GM12878 (cell line): ENCODE results near the gene PSMC3IP. TPM values are rescaled to one million over a fixed set of nuclear protein-coding genes. Genes with fewer than 3 reads are reported as not detected.

ENCODE experiments used
- ATAC-seq: fragments of 200-7000 bp; cut with Tn5 transposase; 3 replicates; pipeline ENCODE4 v1.9.1; 2020; ENCODE audit warnings: mild to moderate bottlenecking, moderate library complexity
- Bru-seq: library from RNA; stranded (reverse); fragments of 400-500 nt; gene quantifications from one replicate; lab custom pipeline; 2021; lab: Mats Ljungman, UMichigan
- BruChase-seq, 2 experiments: library from RNA; stranded (reverse); fragments of 400-500 nt; gene quantifications; one replicate each; lab custom pipeline; 2021; lab: Mats Ljungman, UMichigan
- BruUV-seq: library from RNA; stranded (reverse); fragments of 400-500 nt; replicated peaks from 2 replicates; lab custom pipeline; 2021; lab: Mats Ljungman, UMichigan
- CTCF ChIA-PET: fragments of 300-600 bp; sonication (Branson Sonifier 250); formaldehyde crosslinking; extraction: SDS; loops from one replicate; lab custom pipeline; 2021; ENCODE audit warnings: inconsistent platforms; lab: Yijun Ruan, JAX
- POLR2A ChIA-PET: fragments of 350-600 bp; formaldehyde crosslinking; extraction: SDS; loops from one replicate; lab custom pipeline; 2021; ENCODE audit warnings: inconsistent platforms; lab: Charles Lee
- RAD21 ChIA-PET: fragments of 300-600 bp; sonication (Branson Sonifier 250); formaldehyde crosslinking; loops from one replicate; lab custom pipeline; 2023; ENCODE audit warnings: antibody characterized with exemption; ENCODE audit not compliant: unreplicated experiment; lab: Charles Lee
- SMC1A ChIA-PET: fragments of 300-600 bp; sonication (Branson Sonifier 250); formaldehyde crosslinking; loops from one replicate; lab custom pipeline; 2023; ENCODE audit not compliant: unreplicated experiment, uncharacterized antibody; lab: Charles Lee
- DNase-seq: peaks from one replicate; pipeline ENCODE4 v3.0.0-alpha.2; 2011; ENCODE audit warnings: low read depth, low spot score
- FAIRE-seq: peaks from 3 replicates; lab custom pipeline; 2011; peaks lifted over from hg19 to GRCh38; lab: Jason Lieb, UNC
- H2AFZ ChIP-seq: 2 replicates; pipeline ENCODE4 v1.6.0; 2011; ENCODE audit warnings: low read depth, low read length, control low read depth; ENCODE audit not compliant: control insufficient read depth
- H3K27ac ChIP-seq: 2 replicates; pipeline ENCODE4 v1.5.1; 2011; ENCODE audit warnings: control low read depth; ENCODE audit not compliant: control insufficient read depth, insufficient read depth
- H3K27me3 ChIP-seq, 2 experiments: replicated peaks in 1 of 2; 2 replicates each; pipeline versions ENCODE4 v1.6.0 to v1.6.1; 2011; ENCODE audit warnings: low read length in 1 of 2; ENCODE audit not compliant: control insufficient read depth in 2 of 2, insufficient read depth in 2 of 2
- H3K36me3 ChIP-seq, 2 experiments: 2 replicates each; pipeline ENCODE4 v1.5.1; 2011; ENCODE audit warnings: low read length in 1 of 2; ENCODE audit not compliant: control insufficient read depth in 2 of 2, insufficient read depth in 2 of 2
- H3K4me1 ChIP-seq: 2 replicates; pipeline ENCODE4 v1.6.1; 2011; ENCODE audit warnings: mild to moderate bottlenecking, low read length, moderate library complexity, mixed read lengths; ENCODE audit not compliant: control insufficient read depth, insufficient read depth
- H3K4me2 ChIP-seq: 2 replicates; pipeline ENCODE4 v1.6.0; 2011; ENCODE audit warnings: control low read depth; ENCODE audit not compliant: control insufficient read depth, insufficient read depth
- H3K4me3 ChIP-seq: fragments of 200-600 bp; sonication (generic); 2 replicates; pipeline ENCODE4 v1.5.1; 2016
- H3K79me2 ChIP-seq: 2 replicates; pipeline ENCODE4 v1.6.0; 2011; ENCODE audit warnings: low read length; ENCODE audit not compliant: control insufficient read depth, insufficient read depth
- H3K9ac ChIP-seq: 2 replicates; pipeline ENCODE4 v1.8.0; 2011; ENCODE audit warnings: low read length, control low read depth, mixed read lengths; ENCODE audit not compliant: control insufficient read depth, insufficient read depth
- H3K9me3 ChIP-seq: replicated peaks from 3 replicates; pipeline ENCODE4 v1.5.1; 2011; ENCODE audit warnings: mild to moderate bottlenecking, low read length; ENCODE audit not compliant: control insufficient read depth, insufficient read depth
- H4K20me1 ChIP-seq: 2 replicates; pipeline ENCODE4 v1.6.0; 2011; ENCODE audit not compliant: control insufficient read depth, insufficient read depth
- CEBPZ ChIP-seq: fragments of 150-350 bp; IDR thresholded peaks from 2 replicates; pipeline ENCODE4 v1.6.1; 2016; ENCODE audit warnings: low read depth, low read length
- CHD1 ChIP-seq: IDR thresholded peaks from 2 replicates; pipeline ENCODE4 v1.6.1; 2012; ENCODE audit warnings: low read depth, low read length, improper control_type of control experiment
- NFYB ChIP-seq: IDR thresholded peaks from 2 replicates; pipeline ENCODE4 v1.6.1; 2011; ENCODE audit warnings: low read depth, mild to moderate bottlenecking, low read length, improper control_type of control experiment, moderate library complexity; ENCODE audit not compliant: insufficient read depth
- PML ChIP-seq: IDR thresholded peaks from 2 replicates; pipeline ENCODE4 v1.6.1; 2012; ENCODE audit warnings: low read length, inconsistent platforms
- ZZZ3 ChIP-seq: IDR thresholded peaks from 2 replicates; pipeline ENCODE4 v1.6.1; 2011; ENCODE audit warnings: low read depth; ENCODE audit not compliant: control insufficient read depth, insufficient read length
- WGBS: methylation state at CpG from one replicate; pipeline ENCODE4 v1.1.6; 2016; ENCODE audit warnings: low lambda C conversion rate; ENCODE audit not compliant: insufficient replicate concordance, insufficient coverage; ENCODE audit errors: missing lambda C conversion rate; 5-methylcytosine and 5-hydroxymethylcytosine counted together
- in situ Hi-C: fragments of 300-500 bp; cut with MboI; formaldehyde crosslinking; loops from 9 replicates; pipeline ENCODE4 v1.14.3; 2018; ENCODE audit warnings: mixed read lengths
- intact Hi-C: fragments of 100-400 bp; cut with micrococcal nuclease; formaldehyde crosslinking; loops from one replicate; pipeline ENCODE4 v1.14.2; 2022; ENCODE audit not compliant: unreplicated experiment
- long read RNA-seq, 2 experiments: library from polyadenylated mRNA; unstranded; transcript quantifications; one replicate each; pipeline ENCODE4 v2.0.0, GENCODE V29; 2019 to 2020
- polyA minus RNA-seq, 3 experiments: library from RNA; depleted of rRNA, polyadenylated mRNA; stranded (reverse); fragments of >200 nt; gene quantifications; 2 replicates each; pipeline ENCODE4 v1.2.3, GENCODE V29; 2011
- polyA plus RNA-seq, 11 experiments: library from polyadenylated mRNA; depleted of rRNA in 4 of 11; unstranded in 6 of 11; stranded (reverse) in 5 of 11; fragments of >200 nt; fragmentation: Nextera tagmentation in 4 of 11; fragmentation: Illumina TruSeq in 1 of 11; extraction: Ambion mirVana in 4 of 11; extraction: Trizol in 1 of 11; gene quantifications; 1 replicate in 1 of 11; 2 replicates in 10 of 11; pipeline versions ENCODE4 v1.2.1 to v1.2.3, GENCODE V29; 2011 to 2016; ENCODE audit warnings: inconsistent platforms in 2 of 11, missing spikeins in 2 of 11, low read depth in 1 of 11
- total RNA-seq, 4 experiments: library from RNA; depleted of rRNA in 3 of 4; stranded (reverse); fragments of >200 nt in 3 of 4; fragmentation: Illumina TruSeq in 1 of 4; extraction: Trizol in 1 of 4; gene quantifications; 2 replicates each; pipeline versions ENCODE4 v1.2.1 to v1.2.3, GENCODE V29; 2013 to 2021
- TF ChIP-seq, protein P1 (sequence below): fragments of 450-650 bp; IDR thresholded peaks from 2 replicates; pipeline ENCODE4 v1.6.1; 2018; ENCODE audit warnings: mild to moderate bottlenecking, low read depth, moderate library complexity; ENCODE audit not compliant: partially characterized antibody

Gene PSMC3IP, protein sequence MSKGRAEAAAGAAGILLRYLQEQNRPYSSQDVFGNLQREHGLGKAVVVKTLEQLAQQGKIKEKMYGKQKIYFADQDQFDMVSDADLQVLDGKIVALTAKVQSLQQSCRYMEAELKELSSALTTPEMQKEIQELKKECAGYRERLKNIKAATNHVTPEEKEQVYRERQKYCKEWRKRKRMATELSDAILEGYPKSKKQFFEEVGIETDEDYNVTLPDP
- total RNA-seq (2013; cell fraction: nucleolus; rRNA removed) = 9.0 and 9.9 TPM in 2 replicates
- total RNA-seq (2014; rRNA removed) (17.4 and 18.7 TPM in 2 replicates), total RNA-seq (2014; rRNA removed; fragmentation: Illumina TruSeq; extraction: Trizol) (12.0 and 12.1 TPM in 2 replicates), total RNA-seq (2021) (14.7 and 18.0 TPM in 2 replicates), polyA plus RNA-seq (2011; rRNA removed) (13.5 and 15.0 TPM in 2 replicates), polyA plus RNA-seq (2014; fragmentation: Illumina TruSeq; extraction: Trizol) (25.9 and 28.5 TPM in 2 replicates), polyA plus RNA-seq (2014; fragmentation: Nextera tagmentation; extraction: Ambion mirVana) (1 to 10 TPM; 6.8 to 7.1 TPM), polyA plus RNA-seq (2014; rRNA removed) (24.8 and 26.8 TPM in 2 replicates), polyA plus RNA-seq (2016; fragmentation: Nextera tagmentation; extraction: Ambion mirVana) (10 to 100 TPM; 33.1 to 34.5 TPM), polyA minus RNA-seq (2011; rRNA and poly(A)+ RNA removed) (10.9 and 11.5 TPM in 2 replicates), Bru-seq, nascent RNA (percentile 63 among the genes with signal in this experiment), BruChase-seq, experiment 1, labeled RNA remaining after a 6-hour chase (percentile 62 among the genes with signal in this experiment), BruChase-seq, experiment 2, labeled RNA remaining after a 2-hour chase (percentile 69 among the genes with signal in this experiment)
- 9.6 TPM for polyA plus RNA-seq (2011; ENCODE audit: low read depth)
- 7.3 and 9.3 TPM in 2 replicates for polyA plus RNA-seq (2011; cell fraction: cytosol; rRNA removed)
- 29.3 and 29.5 TPM in 2 replicates for polyA plus RNA-seq (2011; cell fraction: nucleus; rRNA removed)
- polyA plus RNA-seq (2012) = 8.4 and 13.5 TPM in 2 replicates
- polyA minus RNA-seq (2011; cell fraction: cytosol; rRNA and poly(A)+ RNA removed) = 3.3 and 4.7 TPM in 2 replicates
- 10.9 and 16.8 TPM in 2 replicates for polyA minus RNA-seq (2011; cell fraction: nucleus; rRNA and poly(A)+ RNA removed)
- long read RNA-seq, experiment 1, transcript PSMC3IP-204 (7 exons, 1,381 nt) = minor isoform, 6 of 18 reads
- long read RNA-seq, experiment 1, transcript PSMC3IP-202 (8 exons, 1,416 nt) = major isoform, 7 of 18 reads
- long read RNA-seq, experiment 1, partial matches to known transcripts = 1 of 18 reads
- long read RNA-seq, experiment 1, other reads (novel, unspliced or antisense) = 3 of 18 reads
- long read RNA-seq, experiment 2, transcript PSMC3IP-207 (7 exons, 1,244 nt) = minor isoform, 8 of 79 reads
- long read RNA-seq, experiment 2, transcript PSMC3IP-202 (8 exons, 1,416 nt) = major isoform, 41 of 79 reads
- long read RNA-seq, experiment 2, transcript PSMC3IP-204 (7 exons, 1,381 nt) = minor isoform, 7 of 79 reads
- long read RNA-seq, experiment 2, partial matches to known transcripts = 7 of 79 reads
- long read RNA-seq, experiment 2, other reads (novel, unspliced or antisense) = 14 of 79 reads

- in situ Hi-C loops = loop anchor here (10.0 kb wide), 1 partner anchor 187 kb away; the partner anchor contains the start of gene RAMP2
- Histone ChIP-seq H3K27me3 (no peaks in the 10 kb centered on the region), H3K4me1 (peaks cover 16% of the 10 kb centered on the region), H3K27ac (peak within 1 kb of the TSS; percentile 89), H3K4me2 (peak within 1 kb of the TSS; percentile 78), H3K36me3 (peaks cover 22 to 31% of the 10 kb centered on the region in 2 experiments), H3K9me3 (no peaks in the 10 kb centered on the region), H3K4me3 (peak within 1 kb of the TSS; percentile 79), H4K20me1 (peaks cover 2% of the 10 kb centered on the region; the same call in 1 of the 2 replicates), H2AFZ (peak within 1 kb of the TSS; percentile 38), H3K79me2 (peaks cover 17% of the 10 kb centered on the region), H3K9ac (peak within 1 kb of the TSS; percentile 90)
- TSS peak; percentile 88 for BruUV-seq
- ChIA-PET RAD21 (interaction anchor here (1.0 to 5.3 kb wide), 33 partner anchors 9 to 420 kb away, joined by 3 to 152 read pairs (median 10); partner anchors contain the start of genes BECN1, CCR10, CNTNAP1 and MLX), CTCF (interaction anchor here (0.7 to 9.8 kb wide), 51 partner anchors 8 to 420 kb away, joined by 3 to 239 read pairs (median 8); partner anchors contain the start of genes BECN1, CCR10, MLX and PLEKHH3), SMC1A (interaction anchor here (0.5 to 5.7 kb wide), 46 partner anchors 8 to 420 kb away, joined by 3 to 124 read pairs (median 4); partner anchors contain the start of genes BECN1, CCR10, PLEKHH3 and PSME3), POLR2A (interaction anchor here (0.6 to 6.5 kb wide), 24 partner anchors 11 to 495 kb away, joined by 3 to 120 read pairs (median 5); partner anchors contain the start of genes CNTNAP1, MLX, PLEKHH3 and RETREG3)
- ATAC-seq = peak; percentile 87
- under 1% methylated on average over 52 of the region's 52 CpGs for WGBS
- DNase-seq = peak; percentile 76
- peak; percentile 70 for FAIRE-seq
- intact Hi-C loops = loop anchor here (1.0 to 10.0 kb wide), 8 partner anchors 31 to 357 kb away; partner anchors contain the start of genes BECN1, CCR10, NAGLU and RETREG3
- TF ChIP-seq, protein P1, sequence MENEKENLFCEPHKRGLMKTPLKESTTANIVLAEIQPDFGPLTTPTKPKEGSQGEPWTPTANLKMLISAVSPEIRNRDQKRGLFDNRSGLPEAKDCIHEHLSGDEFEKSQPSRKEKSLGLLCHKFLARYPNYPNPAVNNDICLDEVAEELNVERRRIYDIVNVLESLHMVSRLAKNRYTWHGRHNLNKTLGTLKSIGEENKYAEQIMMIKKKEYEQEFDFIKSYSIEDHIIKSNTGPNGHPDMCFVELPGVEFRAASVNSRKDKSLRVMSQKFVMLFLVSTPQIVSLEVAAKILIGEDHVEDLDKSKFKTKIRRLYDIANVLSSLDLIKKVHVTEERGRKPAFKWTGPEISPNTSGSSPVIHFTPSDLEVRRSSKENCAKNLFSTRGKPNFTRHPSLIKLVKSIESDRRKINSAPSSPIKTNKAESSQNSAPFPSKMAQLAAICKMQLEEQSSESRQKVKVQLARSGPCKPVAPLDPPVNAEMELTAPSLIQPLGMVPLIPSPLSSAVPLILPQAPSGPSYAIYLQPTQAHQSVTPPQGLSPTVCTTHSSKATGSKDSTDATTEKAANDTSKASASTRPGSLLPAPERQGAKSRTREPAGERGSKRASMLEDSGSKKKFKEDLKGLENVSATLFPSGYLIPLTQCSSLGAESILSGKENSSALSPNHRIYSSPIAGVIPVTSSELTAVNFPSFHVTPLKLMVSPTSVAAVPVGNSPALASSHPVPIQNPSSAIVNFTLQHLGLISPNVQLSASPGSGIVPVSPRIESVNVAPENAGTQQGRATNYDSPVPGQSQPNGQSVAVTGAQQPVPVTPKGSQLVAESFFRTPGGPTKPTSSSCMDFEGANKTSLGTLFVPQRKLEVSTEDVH = peak; percentile 100
- TF ChIP-seq PML (peak; percentile 94), CHD1 (no peak), ZZZ3 (no peak), NFYB (peak; percentile 94), CEBPZ (no peak)
Measured at GRCh38 chr17:42577532-42578281, at the start of gene PSMC3IP. Gene PSMC3IP, minus strand, starts transcription at chr17:42577729. Its CDS starts 43 bp downstream, at chr17:42577686.
